CD14-positive monocyte (primary cell): ENCODE results near the gene SUSD6. TPM values are rescaled to one million over a fixed set of nuclear protein-coding genes. Genes with fewer than 3 reads are reported as not detected.

ENCODE experiments used
- DNase-seq, 3 donors: peaks; one replicate each; pipeline ENCODE4 v3.0.0-alpha.2; 2011 to 2022
- H2AFZ ChIP-seq: 2 replicates; pipeline ENCODE4 v1.6.0; 2012; ENCODE audit warnings: mild to moderate bottlenecking, low read depth, low read length, inconsistent platforms; ENCODE audit not compliant: insufficient read depth, poor library complexity, severe bottlenecking
- H3K27ac ChIP-seq, 2 donors: 1 replicate in 1 of 2; 2 replicates in 1 of 2; pipeline ENCODE4 v1.5.1; 2012 to 2013; ENCODE audit warnings: low read length in 2 of 2, control low read depth in 1 of 2, inconsistent platforms in 1 of 2, low read depth in 1 of 2, mild to moderate bottlenecking in 1 of 2
- H3K27me3 ChIP-seq, 2 donors: one replicate each; pipeline versions ENCODE4 v1.6.0 to v1.6.1; 2011 to 2013; ENCODE audit warnings: low read length in 2 of 2; ENCODE audit not compliant: control insufficient read depth in 2 of 2, insufficient read depth in 2 of 2
- H3K36me3 ChIP-seq, 2 donors: replicated peaks in 1 of 2; 1 replicate in 1 of 2; 2 replicates in 1 of 2; pipeline versions ENCODE4 v1.5.1 to v1.6.1; 2012 to 2013; ENCODE audit warnings: low read length in 2 of 2, control low read depth in 1 of 2, inconsistent platforms in 1 of 2, mild to moderate bottlenecking in 1 of 2; ENCODE audit not compliant: insufficient read depth in 2 of 2, control insufficient read depth in 1 of 2
- H3K4me1 ChIP-seq, 2 donors: 1 replicate in 1 of 2; 2 replicates in 1 of 2; pipeline versions ENCODE4 v1.5.1 to v1.6.1; 2012 to 2013; ENCODE audit warnings: low read length in 2 of 2, control low read depth in 1 of 2, inconsistent platforms in 1 of 2, mild to moderate bottlenecking in 1 of 2, moderate library complexity in 1 of 2; ENCODE audit not compliant: insufficient read depth in 2 of 2, control insufficient read depth in 1 of 2
- H3K4me2 ChIP-seq: replicated peaks from 2 replicates; pipeline ENCODE3; 2012; ENCODE audit warnings: low read length, moderate library complexity, mild to moderate bottlenecking; ENCODE audit not compliant: poor library complexity, severe bottlenecking; ENCODE audit errors: extremely low read depth
- H3K4me3 ChIP-seq, 3 experiments: fragments of 200-600 bp in 1 of 3; sonication (generic) in 1 of 3; replicated peaks in 1 of 3; 1 replicate in 2 of 3; 2 replicates in 1 of 3; pipeline ENCODE4 v1.5.1; 2011 to 2013; ENCODE audit warnings: low read length in 3 of 3, mild to moderate bottlenecking in 3 of 3, control low read depth in 2 of 3, low read depth in 2 of 3, inconsistent platforms in 1 of 3, moderate library complexity in 1 of 3
- H3K79me2 ChIP-seq: 2 replicates; pipeline ENCODE4 v1.6.0; 2012; ENCODE audit warnings: mild to moderate bottlenecking, control low read depth, inconsistent platforms, low read length, moderate library complexity; ENCODE audit not compliant: insufficient read depth
- H3K9ac ChIP-seq: 2 replicates; pipeline ENCODE4 v1.6.0; 2017; ENCODE audit warnings: low read length, mild to moderate bottlenecking; ENCODE audit not compliant: insufficient read depth, poor library complexity, severe bottlenecking
- H3K9me3 ChIP-seq, 2 donors: replicated peaks in 1 of 2; 1 replicate in 1 of 2; 2 replicates in 1 of 2; pipeline versions ENCODE4 v1.5.1 to v1.6.1; 2012 to 2013; ENCODE audit warnings: low read length in 2 of 2, control low read depth in 1 of 2; ENCODE audit not compliant: control insufficient read depth in 1 of 2, insufficient read depth in 1 of 2
- H4K20me1 ChIP-seq: 2 replicates; pipeline ENCODE4 v1.6.0; 2012; ENCODE audit warnings: mild to moderate bottlenecking, low read length, control low read depth, moderate library complexity; ENCODE audit not compliant: insufficient read depth
- H3K27ac Mint-ChIP-seq, 7 donors: one replicate each; pipeline ENCODE4 v1.8.0; 2020; ENCODE audit warnings: mild to moderate bottlenecking in 7 of 7, mixed read lengths in 7 of 7, moderate library complexity in 6 of 7, inconsistent platforms in 2 of 7
- H3K27me3 Mint-ChIP-seq, 3 donors: one replicate each; pipeline ENCODE4 v1.8.0; 2021 to 2022; ENCODE audit warnings: low read depth in 3 of 3, mild to moderate bottlenecking in 3 of 3, mixed read lengths in 3 of 3, moderate library complexity in 3 of 3, inconsistent platforms in 1 of 3
- H3K36me3 Mint-ChIP-seq, 2 donors: one replicate each; pipeline ENCODE4 v1.8.0; 2020; ENCODE audit warnings: mixed read lengths in 2 of 2, inconsistent platforms in 1 of 2, mild to moderate bottlenecking in 1 of 2
- H3K4me1 Mint-ChIP-seq: one replicate; pipeline ENCODE4 v1.8.0; 2020; ENCODE audit warnings: mild to moderate bottlenecking, mixed read lengths
- H3K4me3 Mint-ChIP-seq, 2 donors: one replicate each; pipeline ENCODE4 v1.8.0; 2020; ENCODE audit warnings: mild to moderate bottlenecking in 2 of 2, mixed read lengths in 2 of 2, moderate library complexity in 1 of 2
- H3K9me3 Mint-ChIP-seq, 7 donors: one replicate each; pipeline ENCODE4 v1.8.0; 2020 to 2022; ENCODE audit warnings: mixed read lengths in 7 of 7, mild to moderate bottlenecking in 6 of 7, moderate library complexity in 6 of 7, inconsistent platforms in 2 of 7
- whole genome bisulfite sequencing: methylation state at CpG from one replicate; pipeline ENCODE4 v1.1.5; 2013; ENCODE audit warnings: missing lambda C conversion rate; ENCODE audit not compliant: insufficient coverage; 5-methylcytosine and 5-hydroxymethylcytosine counted together
- intact Hi-C, 2 donors: fragments of 100-400 bp; cut with micrococcal nuclease; formaldehyde crosslinking; loops; one replicate each; pipeline versions ENCODE4 v1.15.0 to v1.15.1; 2023
- polyA plus RNA-seq, 3 donors: library from polyadenylated mRNA; depleted of rRNA in 1 of 3; unstranded in 2 of 3; stranded (reverse) in 1 of 3; fragments of 300-500 nt in 2 of 3; fragments of >200 nt in 1 of 3; fragmentation: Illumina TruSeq in 2 of 3; gene quantifications; 1 replicate in 2 of 3; 2 replicates in 1 of 3; pipeline ENCODE4 v1.2.3, GENCODE V29; 2012 to 2021
- TF ChIP-seq, protein P1 (sequence below): fragments of 200-600 bp; IDR thresholded peaks from one replicate; pipeline ENCODE4 v1.8.0; 2022; ENCODE audit warnings: antibody characterized with exemption, mild to moderate bottlenecking

Gene SUSD6
- polyA plus RNA-seq, 3 donors = 17.3 to 81.8 (median 30.1) TPM

GRCh38 chr14:69615496-69616407, 4.4 kb downstream of the SUSD6 start:
- H3K4me2 ChIP-seq = peak overlapping the region; percentile 77
- Mint-ChIP-seq H3K27me3 (peaks cover 0 to 1% (median 0%) of the 10 kb centered on the region in 3 donors), H3K4me3 (peak overlapping the region; percentile 92 to 98), H3K27ac (peak overlapping the region; percentile 98 to 100 (median 100)), H3K9me3 (no peaks in the 10 kb centered on the region), H3K4me1 (peaks cover 89% of the 10 kb centered on the region), H3K36me3 (peaks cover 26 to 33% of the 10 kb centered on the region in 2 donors)
- peaks cover 88 to 92% of the 10 kb centered on the region in 2 donors for H3K4me1 ChIP-seq
- peak overlapping the region; percentile 1 to 91 (median 32) for H3K4me3 ChIP-seq
- peak; percentile 80 to 95 (median 90) for DNase-seq
- H3K27me3 ChIP-seq = no peaks in the 10 kb centered on the region
- H3K9ac ChIP-seq = peak overlapping the region; percentile 62
- H3K27ac ChIP-seq = peak overlapping the region; percentile 86 to 96
- peaks cover 80% of the 10 kb centered on the region for H3K79me2 ChIP-seq
- H3K9me3 ChIP-seq = no peaks in the 10 kb centered on the region
- intact Hi-C loops = loop anchor here in 1 of 2 donors (2.0 to 5.0 kb wide), 2 partner anchors 35 to 87 kb away; no protein-coding TSS in a partner anchor
- TF ChIP-seq, protein P1, sequence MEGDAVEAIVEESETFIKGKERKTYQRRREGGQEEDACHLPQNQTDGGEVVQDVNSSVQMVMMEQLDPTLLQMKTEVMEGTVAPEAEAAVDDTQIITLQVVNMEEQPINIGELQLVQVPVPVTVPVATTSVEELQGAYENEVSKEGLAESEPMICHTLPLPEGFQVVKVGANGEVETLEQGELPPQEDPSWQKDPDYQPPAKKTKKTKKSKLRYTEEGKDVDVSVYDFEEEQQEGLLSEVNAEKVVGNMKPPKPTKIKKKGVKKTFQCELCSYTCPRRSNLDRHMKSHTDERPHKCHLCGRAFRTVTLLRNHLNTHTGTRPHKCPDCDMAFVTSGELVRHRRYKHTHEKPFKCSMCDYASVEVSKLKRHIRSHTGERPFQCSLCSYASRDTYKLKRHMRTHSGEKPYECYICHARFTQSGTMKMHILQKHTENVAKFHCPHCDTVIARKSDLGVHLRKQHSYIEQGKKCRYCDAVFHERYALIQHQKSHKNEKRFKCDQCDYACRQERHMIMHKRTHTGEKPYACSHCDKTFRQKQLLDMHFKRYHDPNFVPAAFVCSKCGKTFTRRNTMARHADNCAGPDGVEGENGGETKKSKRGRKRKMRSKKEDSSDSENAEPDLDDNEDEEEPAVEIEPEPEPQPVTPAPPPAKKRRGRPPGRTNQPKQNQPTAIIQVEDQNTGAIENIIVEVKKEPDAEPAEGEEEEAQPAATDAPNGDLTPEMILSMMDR = no peak
- WGBS = 4% methylated on average over 6 of the region's 9 CpGs
- H4K20me1 ChIP-seq = peaks cover 84% of the 10 kb centered on the region
- H2AFZ ChIP-seq = no peak overlapping the region
- H3K36me3 ChIP-seq = no peaks in the 10 kb centered on the region

GRCh38 chr14:69616408-69616773, 5.0 kb downstream of the SUSD6 start:
- H3K79me2 ChIP-seq = peaks cover 87% of the 10 kb centered on the region
- no CpG with 5 or more reads among the region's 1 CpG for whole genome bisulfite sequencing
- intact Hi-C loops = loop anchor here in 1 of 2 donors (5.0 kb wide), 1 partner anchor 86 kb away; no protein-coding TSS in a partner anchor

More at GRCh38 chr14:69616408-69616773, 5.0 kb downstream of the SUSD6 start:
- DNase-seq = no peak
- Mint-ChIP-seq H3K36me3 (peaks cover 26 to 33% of the 10 kb centered on the region in 2 donors), H3K4me1 (peaks cover 91% of the 10 kb centered on the region), H3K27me3 (peaks cover 0 to 1% (median 0%) of the 10 kb centered on the region in 3 donors), H3K27ac (peak overlapping the region; percentile 98 to 100 (median 100)), H3K4me3 (peak overlapping the region; percentile 31 to 92), H3K9me3 (no peaks in the 10 kb centered on the region)
- TF ChIP-seq, protein P1 = no peak
- Histone ChIP-seq H3K4me3 (peak overlapping the region in 2 of 3 experiments; percentile 29 to 91), H3K9ac (peak overlapping the region; percentile 62), H3K36me3 (no peaks in the 10 kb centered on the region), H3K4me1 (peaks cover 91 to 94% of the 10 kb centered on the region in 2 donors), H3K27me3 (no peaks in the 10 kb centered on the region), H3K4me2 (peak overlapping the region; percentile 77), H2AFZ (no peak overlapping the region), H3K27ac (peak overlapping the region; percentile 86 to 96), H4K20me1 (peaks cover 90% of the 10 kb centered on the region), H3K9me3 (no peaks in the 10 kb centered on the region)
